LNCAP (cell line): ENCODE measurements around the gene KRTAP10-1.
"Not testable (repeated sequence)": the region's sequence is repeated elsewhere in the genome, so short reads cannot be mapped to it uniquely, and the experiment has no call there.

Experiments used
- TF ChIP-seq, protein P1 (sequence below): fragments of 450-650 bp; IDR thresholded peaks from 2 replicates; pipeline ENCODE4 v1.5.1; 2017; ENCODE audit warnings: mild to moderate bottlenecking

The KRTAP10-1 gene

DNA sequence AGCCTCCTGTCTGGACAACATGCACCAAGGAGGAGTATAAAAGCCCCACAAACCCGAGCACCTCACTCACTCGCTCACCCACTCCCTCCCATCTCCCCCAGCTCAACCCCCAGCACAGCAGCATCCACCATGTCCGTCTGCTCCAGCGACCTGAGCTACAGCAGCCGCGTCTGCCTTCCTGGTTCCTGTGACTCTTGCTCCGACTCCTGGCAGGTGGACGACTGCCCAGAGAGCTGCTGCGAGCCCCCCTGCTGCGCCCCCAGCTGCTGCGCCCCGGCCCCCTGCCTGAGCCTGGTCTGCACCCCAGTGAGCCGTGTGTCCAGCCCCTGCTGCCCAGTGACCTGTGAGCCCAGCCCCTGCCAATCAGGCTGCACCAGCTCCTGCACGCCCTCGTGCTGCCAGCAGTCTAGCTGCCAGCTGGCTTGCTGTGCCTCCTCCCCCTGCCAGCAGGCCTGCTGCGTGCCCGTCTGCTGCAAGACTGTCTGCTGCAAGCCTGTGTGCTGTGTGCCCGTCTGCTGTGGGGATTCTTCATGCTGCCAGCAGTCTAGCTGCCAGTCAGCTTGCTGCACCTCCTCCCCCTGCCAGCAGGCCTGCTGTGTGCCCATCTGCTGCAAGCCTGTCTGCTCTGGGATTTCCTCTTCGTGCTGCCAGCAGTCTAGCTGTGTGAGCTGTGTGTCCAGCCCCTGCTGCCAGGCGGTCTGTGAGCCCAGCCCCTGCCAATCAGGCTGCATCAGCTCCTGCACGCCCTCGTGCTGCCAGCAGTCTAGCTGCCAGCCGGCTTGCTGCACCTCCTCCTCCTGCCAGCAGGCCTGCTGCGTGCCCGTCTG, 33.8 kb upstream of the KRTAP10-1 start, which contains the start of gene KRTAP10-4:
TSS of gene KRTAP10-4 (plus strand) at position 100 of the 827 bp plus-strand sequence. CDS start at position 130, 30 bp downstream.
- TF ChIP-seq, protein P1, sequence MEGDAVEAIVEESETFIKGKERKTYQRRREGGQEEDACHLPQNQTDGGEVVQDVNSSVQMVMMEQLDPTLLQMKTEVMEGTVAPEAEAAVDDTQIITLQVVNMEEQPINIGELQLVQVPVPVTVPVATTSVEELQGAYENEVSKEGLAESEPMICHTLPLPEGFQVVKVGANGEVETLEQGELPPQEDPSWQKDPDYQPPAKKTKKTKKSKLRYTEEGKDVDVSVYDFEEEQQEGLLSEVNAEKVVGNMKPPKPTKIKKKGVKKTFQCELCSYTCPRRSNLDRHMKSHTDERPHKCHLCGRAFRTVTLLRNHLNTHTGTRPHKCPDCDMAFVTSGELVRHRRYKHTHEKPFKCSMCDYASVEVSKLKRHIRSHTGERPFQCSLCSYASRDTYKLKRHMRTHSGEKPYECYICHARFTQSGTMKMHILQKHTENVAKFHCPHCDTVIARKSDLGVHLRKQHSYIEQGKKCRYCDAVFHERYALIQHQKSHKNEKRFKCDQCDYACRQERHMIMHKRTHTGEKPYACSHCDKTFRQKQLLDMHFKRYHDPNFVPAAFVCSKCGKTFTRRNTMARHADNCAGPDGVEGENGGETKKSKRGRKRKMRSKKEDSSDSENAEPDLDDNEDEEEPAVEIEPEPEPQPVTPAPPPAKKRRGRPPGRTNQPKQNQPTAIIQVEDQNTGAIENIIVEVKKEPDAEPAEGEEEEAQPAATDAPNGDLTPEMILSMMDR: not testable (repeated sequence)

DNA sequence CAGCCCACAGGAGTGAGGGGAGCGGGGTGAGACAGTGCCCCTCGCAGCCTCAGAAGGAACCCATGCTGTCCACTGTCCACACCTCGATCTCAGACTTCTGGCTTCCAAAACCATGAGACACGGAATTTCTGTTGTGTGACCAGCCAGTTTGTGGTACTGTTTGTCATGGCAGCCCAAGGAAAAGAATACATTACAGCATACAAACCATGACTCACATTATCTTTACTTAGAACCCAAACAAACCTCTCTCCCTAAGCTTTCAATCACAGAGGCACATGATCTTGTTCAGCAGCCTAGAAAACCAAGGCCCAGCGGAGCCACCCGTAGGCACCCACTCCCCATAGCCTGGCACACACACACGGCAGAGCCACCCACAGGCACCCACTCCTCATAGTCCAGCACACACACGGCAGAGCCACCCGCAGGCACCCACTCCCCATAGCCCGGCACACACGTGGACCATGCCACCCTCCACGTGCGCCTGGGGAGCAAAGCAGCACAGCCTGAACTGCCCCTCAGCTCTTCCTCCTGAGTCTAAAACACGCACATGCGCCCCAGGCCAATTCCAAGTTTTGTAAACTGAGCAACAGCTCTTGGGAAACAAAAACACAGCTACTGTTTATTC, 33.1 kb upstream of the KRTAP10-1 start:
- TF ChIP-seq, protein P1: no peak

DNA sequence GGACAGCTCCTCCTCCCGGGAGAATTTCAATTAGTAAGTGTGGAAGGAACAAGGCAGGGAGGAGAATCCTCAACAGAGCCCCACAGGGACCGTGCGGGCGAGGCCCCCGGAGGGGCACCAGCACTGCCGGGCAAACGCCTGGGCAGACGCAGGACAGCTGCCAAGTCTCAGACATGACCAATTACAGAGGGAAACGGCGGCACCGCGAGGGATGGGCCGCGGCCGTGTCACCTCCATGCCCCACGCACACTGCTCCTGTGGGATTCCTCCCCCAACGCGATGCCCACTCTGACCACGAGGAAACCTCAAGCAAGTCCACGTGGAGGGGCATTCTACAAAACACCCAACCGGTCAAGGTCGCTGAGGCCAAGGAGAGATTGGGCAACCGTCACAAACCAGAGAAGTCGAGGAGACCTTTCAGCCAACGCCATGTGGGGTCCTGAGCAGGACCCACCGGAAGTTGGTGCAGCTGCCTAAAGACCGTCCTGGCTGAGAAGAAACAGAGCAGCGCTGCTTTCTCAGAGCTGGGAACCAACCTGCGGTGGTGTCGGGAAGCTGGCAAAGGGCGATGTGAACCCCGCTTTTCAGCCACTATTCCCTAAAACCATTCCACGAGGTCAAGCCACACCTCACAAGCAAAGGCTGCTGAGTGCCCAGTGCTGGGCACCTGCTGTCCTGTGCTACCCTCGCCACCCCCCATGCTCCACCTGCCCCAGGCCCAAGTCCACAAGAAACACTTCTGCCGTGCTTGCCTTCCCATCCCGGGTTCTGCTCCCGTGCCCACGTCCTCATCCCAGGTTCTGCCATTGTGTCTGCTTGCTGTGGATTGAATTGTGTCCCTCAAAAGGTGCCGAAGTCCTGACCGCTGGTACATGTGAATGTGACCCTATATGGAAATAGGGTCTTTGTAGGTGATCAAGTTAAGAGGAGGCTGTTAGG, 32.1 kb upstream of the KRTAP10-1 start:
- TF ChIP-seq, protein P1: no peak

DNA sequence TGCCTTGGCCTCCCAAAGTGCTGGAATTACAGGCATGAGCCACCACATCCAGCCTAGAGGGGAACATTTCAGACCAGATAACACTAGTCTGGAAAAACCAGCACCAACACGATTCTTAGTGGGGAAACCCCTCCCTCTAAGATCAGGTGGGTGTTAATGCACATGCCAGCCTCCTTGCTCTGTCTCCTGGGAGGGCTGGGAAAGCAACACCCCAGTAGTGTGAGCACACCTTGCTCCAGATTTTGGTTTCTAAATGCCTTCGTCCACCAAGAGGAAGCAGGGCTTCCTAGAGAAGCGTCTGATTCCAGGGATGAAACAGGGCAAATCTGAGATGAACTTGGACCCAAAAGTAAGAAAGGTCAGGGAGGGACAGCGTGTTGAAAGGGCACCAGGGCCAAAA, 31.3 kb upstream of the KRTAP10-1 start:
- TF ChIP-seq, protein P1: no peak

DNA sequence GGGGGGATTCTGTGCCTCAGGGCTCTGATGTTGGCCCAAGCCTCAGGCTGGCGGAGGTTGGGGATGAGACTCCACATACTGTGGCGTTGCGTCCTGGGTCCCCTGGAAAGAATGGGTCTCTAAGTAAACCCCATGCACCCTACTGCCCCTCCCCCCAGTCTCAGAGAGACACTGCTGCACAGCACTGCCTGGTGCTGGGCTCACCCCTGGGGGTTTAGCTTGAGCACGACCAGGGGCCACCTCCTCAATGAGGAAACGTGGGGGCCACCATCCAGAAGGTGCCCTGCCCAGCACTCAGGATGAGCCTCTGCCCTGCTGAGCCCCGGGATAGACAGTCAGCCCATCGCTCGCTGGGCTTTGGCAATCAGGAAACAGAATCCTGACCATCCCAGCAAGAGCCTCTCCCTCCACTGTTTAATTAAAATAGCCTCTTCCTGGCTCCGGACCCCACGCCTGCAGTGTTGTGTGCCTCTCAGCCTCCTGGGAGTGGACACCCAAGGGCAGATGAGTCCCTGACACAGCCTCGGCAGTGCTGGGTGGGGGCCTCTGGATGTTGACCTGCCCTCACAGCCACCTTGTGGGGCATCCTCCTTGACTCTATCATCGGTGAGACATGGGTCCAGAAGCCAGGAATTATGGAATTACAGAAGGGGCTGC, 30.0 kb upstream of the KRTAP10-1 start:
- TF ChIP-seq, protein P1: no peak

DNA sequence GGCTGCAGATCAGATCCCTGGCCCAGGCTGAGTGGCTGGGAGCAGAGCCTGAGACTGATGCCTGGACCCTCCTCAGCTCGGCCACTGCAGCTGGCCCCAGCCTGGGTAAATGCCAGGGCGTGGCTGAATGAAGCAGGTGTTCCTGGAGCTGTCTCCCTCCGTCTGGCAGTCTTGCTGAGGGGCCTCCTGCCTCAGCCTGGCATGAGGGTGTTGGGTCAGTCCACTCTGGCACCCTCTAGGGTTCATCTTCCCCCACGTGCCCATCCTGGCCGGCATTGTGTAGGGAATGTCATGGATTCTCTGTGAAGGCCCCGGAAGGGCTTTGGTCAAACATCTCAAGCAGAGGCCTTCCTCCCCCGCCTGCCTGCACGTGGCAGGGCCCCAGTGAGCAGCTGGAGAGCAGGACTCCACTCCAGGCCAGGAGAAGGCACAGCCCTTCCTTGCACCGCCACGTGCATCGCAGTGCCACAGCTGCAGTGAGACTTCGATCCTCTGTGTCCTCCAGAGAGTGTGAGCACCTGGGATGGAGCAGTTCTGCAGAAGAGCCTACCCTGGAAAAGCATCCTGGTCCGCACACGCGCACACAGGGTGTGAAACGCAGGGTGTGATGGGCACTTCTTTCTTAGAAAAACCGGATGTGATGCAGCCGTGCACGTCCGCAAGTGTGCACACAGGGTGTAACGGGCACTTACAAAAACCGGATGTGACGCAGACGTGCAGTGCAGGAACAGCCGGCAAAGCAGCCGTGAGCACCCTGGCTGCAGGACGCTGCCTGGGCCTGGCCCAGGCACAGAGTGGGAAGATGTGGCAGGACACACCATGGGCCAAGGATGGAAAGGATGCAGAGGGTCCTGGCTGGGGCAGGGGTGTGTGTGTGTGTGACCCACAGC, 28.9 kb upstream of the KRTAP10-1 start:
- TF ChIP-seq, protein P1: no peak
